Measurements from ENCODE around the gene NWD2.
"Not testable (repeated sequence)": the region's sequence is repeated elsewhere in the genome, so short reads cannot be mapped to it uniquely, and the experiment has no call there.

NWD2 gene, protein sequence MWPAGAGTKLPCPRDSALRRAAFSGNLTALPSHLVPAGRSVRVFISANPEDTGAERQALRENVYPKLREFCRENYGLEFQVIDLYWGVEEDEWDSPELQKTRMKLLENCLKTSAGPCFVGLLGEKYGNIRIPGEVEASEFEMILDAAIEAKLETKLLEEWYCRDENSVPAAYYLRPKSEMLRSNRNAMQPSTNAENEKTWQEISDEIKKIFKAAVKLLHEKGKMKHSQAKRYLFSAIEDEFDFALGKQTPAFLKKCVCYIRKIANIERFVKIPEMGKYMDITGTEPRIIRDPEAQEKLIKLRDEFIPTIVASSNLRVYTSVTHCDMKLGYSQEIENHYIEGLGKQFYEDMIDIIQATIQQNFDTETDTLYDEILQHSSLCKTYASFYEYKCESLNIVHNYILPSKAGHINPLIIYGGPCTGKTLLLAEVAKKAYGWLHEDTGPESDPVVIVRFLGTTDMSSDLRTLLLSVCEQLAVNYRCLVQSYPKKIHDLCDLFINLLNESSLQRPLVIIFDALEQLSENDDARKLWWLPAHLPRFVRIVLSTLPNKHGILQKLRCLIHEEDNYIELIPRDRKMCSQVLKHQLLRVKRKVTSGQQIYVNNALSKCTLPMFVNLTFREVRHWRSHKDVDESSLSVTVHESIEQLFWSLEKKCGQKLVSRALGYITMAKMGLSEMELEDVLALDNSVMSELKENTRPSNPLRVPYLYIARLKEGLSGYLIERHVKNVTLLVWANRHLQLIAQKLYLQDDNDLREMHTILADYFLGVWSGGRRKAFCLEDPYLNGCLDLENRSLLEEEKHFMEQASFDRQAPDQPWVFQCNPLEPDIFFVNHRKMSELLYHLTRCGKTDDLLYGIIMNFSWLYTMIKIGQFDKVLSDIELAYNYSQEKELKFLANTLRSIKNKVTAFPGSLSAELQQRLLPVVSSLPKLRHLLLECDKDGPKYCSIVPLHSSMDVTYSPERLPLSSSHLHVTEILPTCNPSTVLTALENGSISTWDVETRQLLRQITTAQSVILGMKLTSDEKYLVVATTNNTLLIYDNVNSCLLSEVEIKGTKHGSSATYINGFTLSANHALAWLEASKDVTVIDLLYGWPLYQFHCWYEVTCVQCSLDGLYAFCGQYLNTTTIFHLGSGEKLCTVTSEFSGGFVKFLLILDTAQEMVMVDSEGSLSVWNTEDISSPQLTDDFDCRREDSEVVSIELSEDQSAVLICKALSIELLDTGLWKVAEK (N-terminal part only)

DNA sequence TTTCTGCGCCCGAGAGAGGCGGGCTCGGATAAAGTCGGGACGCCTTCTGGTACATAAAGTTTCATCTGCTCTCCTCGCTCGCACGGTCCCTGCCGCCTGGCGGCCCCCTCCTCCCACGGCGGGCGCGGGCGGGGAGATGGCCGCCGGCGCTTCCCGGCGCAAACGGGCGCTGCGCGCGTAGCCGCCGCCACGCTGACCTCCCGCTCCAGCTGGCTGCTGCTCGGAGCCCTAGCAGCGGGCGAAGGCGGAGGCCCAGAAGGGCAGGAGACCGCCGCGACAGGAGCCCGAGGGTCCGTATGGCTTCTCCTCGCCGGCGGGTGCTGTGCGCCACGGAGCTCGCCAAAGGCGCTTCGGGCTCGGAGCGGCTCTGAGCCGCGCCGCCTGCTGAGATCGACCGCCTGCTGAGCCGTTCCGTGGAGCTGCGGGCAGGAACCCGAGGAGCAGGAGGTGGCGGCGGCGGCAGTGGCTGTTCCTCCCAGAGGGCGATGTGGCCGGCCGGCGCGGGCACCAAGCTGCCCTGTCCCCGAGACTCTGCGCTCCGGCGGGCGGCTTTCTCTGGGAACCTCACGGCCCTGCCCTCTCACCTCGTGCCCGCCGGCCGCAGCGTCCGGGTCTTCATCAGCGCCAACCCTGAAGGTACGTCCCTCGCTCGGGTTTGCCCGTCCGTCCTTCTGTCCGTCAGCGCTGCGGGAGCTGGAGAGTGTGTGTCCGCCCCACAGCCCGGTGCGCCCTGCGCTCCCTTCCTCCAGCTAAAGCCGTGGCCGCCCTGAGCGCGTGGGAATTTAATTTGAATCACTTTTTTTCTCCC, at the start of gene NWD2:
NWD2 (plus strand) TSS at position 161 of the 808 bp plus-strand sequence; CDS start at position 486, 325 bp downstream.
- no peak for DNase-seq

DNA sequence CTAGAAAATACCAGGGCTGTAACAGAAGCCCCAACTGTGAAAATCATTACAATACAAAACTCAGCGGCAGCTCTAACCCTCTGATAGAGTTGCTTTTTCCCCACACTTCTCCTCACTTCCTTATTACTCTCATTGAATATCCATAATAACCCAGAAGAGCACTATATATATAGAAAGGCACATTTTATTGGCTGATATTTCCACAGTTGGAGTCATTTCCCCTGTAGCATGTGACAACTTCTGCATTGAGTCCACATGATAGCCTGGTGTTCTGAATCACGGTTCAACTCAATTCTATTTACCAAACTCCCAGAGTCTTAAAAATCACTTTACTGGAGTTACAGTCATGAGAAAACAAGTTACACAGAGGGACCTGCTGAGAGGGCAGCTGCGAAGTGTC, 46.6 kb upstream of the NWD2 start:
- no peak for DNase-seq

DNA sequence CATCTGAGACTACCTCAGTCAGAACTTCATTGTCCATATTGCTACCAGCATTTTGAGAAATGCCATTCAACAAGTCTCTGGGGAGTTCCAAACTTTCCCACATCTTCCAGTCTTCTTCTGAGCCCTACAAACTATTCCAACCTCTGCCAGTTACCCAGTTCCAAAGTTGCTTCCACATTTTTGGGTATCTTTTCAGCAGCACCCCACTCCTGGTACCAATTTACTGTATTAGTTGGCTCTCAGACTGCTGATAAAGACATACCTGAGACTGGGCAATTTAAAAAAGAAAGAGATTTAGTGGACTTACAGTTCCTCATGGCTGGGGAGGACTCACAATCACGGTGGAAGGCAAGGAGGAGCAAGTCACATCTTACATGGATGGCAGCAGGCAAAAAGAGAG, 39.8 kb upstream of the NWD2 start:
- not testable (repeated sequence) for DNase-seq

DNA sequence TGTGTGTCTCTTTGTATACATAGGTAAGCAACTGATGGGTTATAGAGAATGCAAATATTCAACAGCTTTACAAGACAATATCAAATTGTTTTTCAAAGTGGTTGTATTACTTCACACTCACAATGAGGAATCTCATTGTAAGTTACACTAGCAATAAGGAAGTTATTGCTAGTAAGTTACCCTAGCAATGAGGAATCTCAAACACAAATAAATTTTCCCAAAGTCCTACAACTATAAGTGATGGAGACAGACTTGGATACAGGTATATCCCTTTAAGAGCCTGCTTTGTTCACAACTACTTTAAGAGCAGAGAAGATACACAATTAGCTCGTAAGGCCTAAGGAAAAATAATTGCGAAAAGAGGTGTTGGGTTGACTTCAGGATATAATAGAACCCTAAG, 28.3 kb upstream of the NWD2 start:
- DNase-seq: no peak

DNA sequence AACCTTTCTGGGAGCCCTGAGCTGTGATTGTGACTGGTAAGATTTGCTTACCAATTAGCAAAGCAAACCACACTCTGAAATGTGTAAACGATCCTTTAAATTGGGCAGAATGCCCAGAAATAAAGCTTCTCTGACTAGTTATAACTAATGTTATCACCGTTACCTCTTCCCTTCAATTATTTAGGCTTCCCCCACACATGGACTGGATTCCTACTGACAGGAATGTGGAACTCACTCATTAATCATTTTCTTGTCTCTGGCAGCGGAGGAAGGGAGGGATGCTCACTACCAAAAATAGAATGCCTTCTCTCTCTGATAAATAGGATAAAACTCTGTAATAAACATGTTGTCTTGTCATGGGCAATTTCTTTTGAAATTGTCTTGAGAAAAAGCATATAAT, 25.3 kb upstream of the NWD2 start:
- no peak for DNase-seq

- no peak for DNase-seq
Observed at GRCh38 chr4:37219990-37220389, 24.6 kb upstream of the NWD2 start.

DNA sequence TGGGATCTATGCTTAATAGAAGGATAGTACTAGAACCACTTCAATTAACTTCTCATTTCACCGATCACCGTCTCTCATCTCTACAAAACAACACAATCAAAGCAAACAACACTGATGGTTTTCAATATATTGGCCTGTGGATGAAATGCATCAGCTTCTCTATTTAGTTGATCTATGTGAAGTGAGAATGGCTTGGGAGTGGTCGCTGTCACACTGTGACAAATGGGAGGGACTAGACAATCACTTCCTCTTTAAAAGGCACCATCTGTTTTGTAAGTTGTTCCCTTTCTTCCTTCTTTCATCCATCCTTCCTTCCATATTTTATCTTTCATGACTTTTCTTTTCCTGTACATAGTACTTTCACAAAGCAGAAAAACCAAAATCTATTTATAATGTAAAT, 23.9 kb upstream of the NWD2 start:
- no peak for DNase-seq

DNA sequence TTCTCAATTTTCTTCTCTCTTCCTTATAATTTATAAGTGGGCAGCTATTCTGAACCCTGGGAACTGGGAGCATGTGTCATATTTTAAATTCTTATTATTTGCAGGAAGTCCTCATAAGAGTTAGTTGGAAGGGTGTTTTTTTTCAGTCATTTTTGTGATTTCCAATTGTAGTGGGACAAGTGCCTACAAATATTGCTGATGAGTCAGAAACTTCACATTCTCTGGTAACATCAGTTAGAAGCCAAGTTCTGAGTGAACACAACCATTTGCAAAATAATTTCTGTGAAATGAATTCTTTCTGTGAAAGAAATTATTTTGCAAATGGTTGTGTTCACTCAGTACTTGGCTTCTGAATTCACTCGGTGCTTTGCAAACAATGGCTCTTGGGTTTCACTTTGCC, 20.8 kb upstream of the NWD2 start:
- DNase-seq: no peak

- DNase-seq: no peak
Observed at GRCh38 chr4:37224854-37225253, 19.7 kb upstream of the NWD2 start.

- DNase-seq: no peak
Observed at GRCh38 chr4:37225778-37226177, 18.8 kb upstream of the NWD2 start.

- no peak for DNase-seq
Observed at GRCh38 chr4:37232315-37232714, 12.2 kb upstream of the NWD2 start.

DNA sequence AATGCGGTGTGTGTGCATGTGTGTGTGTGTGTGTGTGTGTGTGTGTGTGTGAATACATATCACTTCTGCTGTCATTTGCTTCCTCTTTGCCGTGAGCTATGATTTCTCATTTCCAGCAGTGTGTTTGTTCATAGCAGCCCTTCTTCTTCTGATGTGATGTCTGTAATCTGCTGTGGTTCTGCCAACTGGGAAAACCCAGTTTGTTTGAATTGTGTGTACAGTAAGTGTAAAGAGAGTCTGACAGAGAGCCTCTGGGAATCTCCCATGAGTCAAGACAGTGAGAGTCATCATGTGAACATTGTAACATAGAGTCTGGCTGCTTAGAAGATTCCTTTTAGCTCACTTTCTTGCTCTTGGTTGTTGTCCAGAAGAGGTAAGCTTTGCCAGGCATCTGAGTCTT, 8.4 kb upstream of the NWD2 start:
- no peak for DNase-seq

DNA sequence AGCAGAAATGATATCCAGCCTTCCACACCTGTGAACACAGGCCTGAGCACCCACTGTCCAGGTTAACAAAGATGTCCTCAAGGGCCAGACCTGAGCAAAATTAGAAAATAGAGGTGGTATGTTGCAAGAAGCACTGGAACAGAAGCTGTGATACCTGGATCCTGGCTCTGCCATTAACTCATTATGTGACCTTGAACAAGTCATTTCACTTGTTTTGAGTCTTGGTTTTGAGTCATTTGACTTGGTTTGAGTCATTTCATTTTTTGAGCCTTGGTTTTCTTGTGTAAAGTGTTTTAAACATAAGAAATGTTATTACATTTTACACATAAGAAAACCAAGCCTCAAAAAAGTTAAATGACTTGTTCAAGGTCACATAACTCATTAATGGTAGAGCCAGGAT, 2.9 kb upstream of the NWD2 start:
- no peak for DNase-seq

DNA sequence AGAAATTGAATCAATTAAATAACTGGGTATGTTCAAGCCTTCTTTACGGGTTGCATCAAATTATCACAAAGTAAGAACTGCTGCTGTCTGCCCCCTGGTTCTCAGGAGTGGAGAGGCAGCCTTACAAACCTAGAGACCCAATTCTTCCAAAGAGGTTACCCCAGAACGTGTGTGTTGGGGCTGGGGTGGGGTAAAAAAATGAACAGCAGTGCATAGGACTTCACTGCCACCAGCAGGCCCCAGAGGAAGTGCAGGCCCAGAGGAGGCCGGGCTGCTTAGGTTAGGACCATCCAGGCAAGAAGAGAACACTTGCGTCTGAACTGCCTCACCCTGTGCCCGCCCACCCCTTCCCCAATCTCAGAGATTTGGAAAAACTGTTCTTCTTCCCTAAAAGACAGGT, 1.5 kb upstream of the NWD2 start:
- no peak for DNase-seq

GRCh38 chr4:37243722-37244582, 591 bp upstream of the NWD2 start:
- DNase-seq: no peak

DNA sequence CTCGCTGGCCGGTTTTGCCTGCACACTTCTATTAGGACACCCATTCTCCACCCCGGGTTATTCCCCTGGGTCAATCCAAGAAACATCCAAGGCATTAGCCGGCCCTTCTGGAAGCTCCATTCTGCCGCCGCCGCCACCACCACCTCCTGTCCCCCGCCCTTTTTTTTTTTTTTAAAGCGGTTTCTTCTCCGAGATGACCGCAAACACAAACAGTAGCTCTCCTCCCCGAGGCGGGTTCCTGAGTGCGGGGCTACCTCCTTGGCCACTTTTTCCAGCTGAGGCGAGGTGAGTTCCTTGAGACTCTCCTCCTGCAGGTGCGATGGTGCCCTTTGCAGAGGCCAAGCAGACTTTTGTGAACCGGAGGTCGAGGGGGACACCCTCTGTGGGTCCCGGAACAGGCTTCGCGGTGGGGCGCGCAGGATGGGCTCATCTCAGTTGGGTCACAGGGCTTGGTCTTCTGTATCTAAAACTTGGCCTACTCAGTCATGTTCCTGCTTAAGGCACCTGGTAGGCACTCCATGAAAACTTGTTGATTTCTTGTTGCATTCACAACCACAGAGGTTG, 930 bp downstream of the NWD2 start:
- DNase-seq: no peak

- DNase-seq: no peak
Observed at GRCh38 chr4:37246891-37247290, 2.3 kb downstream of the NWD2 start.

DNA sequence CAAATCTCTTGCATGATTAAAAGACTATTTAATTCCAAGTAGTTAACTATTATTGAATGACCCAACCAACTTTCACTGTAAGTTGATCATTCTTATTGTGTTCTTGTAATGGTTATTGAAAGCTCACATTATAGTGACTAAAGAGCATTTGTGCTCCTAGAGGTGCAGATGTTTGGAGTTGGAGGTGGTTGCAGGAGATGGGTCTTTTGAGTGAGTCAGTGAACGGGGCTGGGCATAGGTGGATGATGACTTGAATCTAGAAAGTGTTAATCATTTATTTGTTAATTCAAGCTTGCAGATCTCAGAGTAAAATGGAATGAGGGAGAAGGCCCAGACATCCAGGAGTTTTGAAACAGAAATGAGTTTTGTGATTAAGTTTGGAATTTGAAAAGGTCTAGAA, 13.7 kb downstream of the NWD2 start:
- no peak for DNase-seq

DNA sequence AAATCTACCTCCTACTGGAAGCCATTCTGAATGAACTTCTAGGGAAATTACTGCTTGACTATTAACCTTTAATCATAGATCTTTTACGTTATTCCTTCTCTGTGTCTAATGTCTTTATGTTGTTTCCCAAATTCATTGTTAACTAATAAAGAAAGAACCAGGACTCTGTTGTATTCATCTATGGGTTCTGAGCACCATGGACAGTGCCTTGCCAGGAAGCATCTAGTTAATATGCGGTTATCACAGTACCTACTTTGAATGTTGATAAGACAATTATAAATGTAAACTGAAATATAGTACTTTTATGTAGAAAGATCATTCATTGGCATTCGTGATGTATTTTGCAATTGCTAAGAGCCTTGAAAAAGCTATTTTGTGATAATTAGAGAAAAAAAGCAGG, 23.8 kb downstream of the NWD2 start:
- no peak for DNase-seq

GRCh38 chr4:37279121-37279520, 34.6 kb downstream of the NWD2 start:
- no peak for DNase-seq
